Measurements from ENCODE around the gene KDF1. TPM values are rescaled to one million over a fixed set of nuclear protein-coding genes. Genes with fewer than 3 reads are reported as not detected.
A peak's percentile ranks its signal among the peaks of the same experiment; 100 is the strongest.

Gene KDF1
- total and polyA plus RNA-seq, 2 of the 13 experiments (the other 11 are each of a cell fraction or from before 2014, with no cell fraction given) = 1.9 to 4.9 TPM

GRCh38 chr1:26999440-26999987 lies 39.2 kb upstream of the KDF1 start (continued):
- TF ChIP-seq, protein P1, sequence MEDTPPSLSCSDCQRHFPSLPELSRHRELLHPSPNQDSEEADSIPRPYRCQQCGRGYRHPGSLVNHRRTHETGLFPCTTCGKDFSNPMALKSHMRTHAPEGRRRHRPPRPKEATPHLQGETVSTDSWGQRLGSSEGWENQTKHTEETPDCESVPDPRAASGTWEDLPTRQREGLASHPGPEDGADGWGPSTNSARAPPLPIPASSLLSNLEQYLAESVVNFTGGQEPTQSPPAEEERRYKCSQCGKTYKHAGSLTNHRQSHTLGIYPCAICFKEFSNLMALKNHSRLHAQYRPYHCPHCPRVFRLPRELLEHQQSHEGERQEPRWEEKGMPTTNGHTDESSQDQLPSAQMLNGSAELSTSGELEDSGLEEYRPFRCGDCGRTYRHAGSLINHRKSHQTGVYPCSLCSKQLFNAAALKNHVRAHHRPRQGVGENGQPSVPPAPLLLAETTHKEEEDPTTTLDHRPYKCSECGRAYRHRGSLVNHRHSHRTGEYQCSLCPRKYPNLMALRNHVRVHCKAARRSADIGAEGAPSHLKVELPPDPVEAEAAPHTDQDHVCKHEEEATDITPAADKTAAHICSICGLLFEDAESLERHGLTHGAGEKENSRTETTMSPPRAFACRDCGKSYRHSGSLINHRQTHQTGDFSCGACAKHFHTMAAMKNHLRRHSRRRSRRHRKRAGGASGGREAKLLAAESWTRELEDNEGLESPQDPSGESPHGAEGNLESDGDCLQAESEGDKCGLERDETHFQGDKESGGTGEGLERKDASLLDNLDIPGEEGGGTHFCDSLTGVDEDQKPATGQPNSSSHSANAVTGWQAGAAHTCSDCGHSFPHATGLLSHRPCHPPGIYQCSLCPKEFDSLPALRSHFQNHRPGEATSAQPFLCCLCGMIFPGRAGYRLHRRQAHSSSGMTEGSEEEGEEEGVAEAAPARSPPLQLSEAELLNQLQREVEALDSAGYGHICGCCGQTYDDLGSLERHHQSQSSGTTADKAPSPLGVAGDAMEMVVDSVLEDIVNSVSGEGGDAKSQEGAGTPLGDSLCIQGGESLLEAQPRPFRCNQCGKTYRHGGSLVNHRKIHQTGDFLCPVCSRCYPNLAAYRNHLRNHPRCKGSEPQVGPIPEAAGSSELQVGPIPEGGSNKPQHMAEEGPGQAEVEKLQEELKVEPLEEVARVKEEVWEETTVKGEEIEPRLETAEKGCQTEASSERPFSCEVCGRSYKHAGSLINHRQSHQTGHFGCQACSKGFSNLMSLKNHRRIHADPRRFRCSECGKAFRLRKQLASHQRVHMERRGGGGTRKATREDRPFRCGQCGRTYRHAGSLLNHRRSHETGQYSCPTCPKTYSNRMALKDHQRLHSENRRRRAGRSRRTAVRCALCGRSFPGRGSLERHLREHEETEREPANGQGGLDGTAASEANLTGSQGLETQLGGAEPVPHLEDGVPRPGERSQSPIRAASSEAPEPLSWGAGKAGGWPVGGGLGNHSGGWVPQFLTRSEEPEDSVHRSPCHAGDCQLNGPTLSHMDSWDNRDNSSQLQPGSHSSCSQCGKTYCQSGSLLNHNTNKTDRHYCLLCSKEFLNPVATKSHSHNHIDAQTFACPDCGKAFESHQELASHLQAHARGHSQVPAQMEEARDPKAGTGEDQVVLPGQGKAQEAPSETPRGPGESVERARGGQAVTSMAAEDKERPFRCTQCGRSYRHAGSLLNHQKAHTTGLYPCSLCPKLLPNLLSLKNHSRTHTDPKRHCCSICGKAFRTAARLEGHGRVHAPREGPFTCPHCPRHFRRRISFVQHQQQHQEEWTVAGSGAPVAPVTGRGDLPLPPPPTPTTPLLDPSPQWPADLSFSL (CRISPR knock-in tag; IDR thresholded peaks at IDR 0.05) = no peak
- TF ChIP-seq PHF21A (CRISPR knock-in tag; IDR thresholded peaks at IDR 0.05) (0 out of 2 replicates have a peak, but pooled peaks have one; percentile 25), ZNF30 (CRISPR knock-in tag; IDR thresholded peaks at IDR 0.05) (no peak), ZNF331 (CRISPR knock-in tag; IDR thresholded peaks at IDR 0.05) (no peak), MBD4 (IDR thresholded peaks at IDR 0.05; ENCODE audit: borderline replicate concordance, low read length) (no peak; the same call in 1 of the 2 replicates), TAF1 (CRISPR knock-in tag; IDR thresholded peaks at IDR 0.05) (no peak), TRIM24 (CRISPR knock-in tag; IDR thresholded peaks at IDR 0.05) (no peak), SYNCRIP (IDR thresholded peaks at IDR 0.05; ENCODE audit: insufficient read depth, low read depth, low read length) (no peak), SAP130 (CRISPR knock-in tag; IDR thresholded peaks at IDR 0.05; ENCODE audit: low read depth) (no peak), ZZZ3 (CRISPR knock-in tag; IDR thresholded peaks at IDR 0.05; ENCODE audit: borderline replicate concordance) (no peak), MED1 (CRISPR knock-in tag; IDR thresholded peaks at IDR 0.05) (no peak; the same call in 1 of the 2 replicates), ZNF768 (CRISPR knock-in tag; IDR thresholded peaks at IDR 0.05) (no peak), ZNF570 (CRISPR knock-in tag; IDR thresholded peaks at IDR 0.05; ENCODE audit: borderline replicate concordance) (no peak), ZNF558 (CRISPR knock-in tag; IDR thresholded peaks at IDR 0.05; ENCODE audit: borderline replicate concordance) (no peak), GLMP (CRISPR knock-in tag; IDR thresholded peaks at IDR 0.05; ENCODE audit: borderline replicate concordance) (no peak), ZNF547 (CRISPR knock-in tag; IDR thresholded peaks at IDR 0.05) (no peak), SAFB2 (CRISPR knock-in tag; IDR thresholded peaks at IDR 0.05; ENCODE audit: borderline replicate concordance, low read depth) (no peak)
- TF ChIP-seq, protein P2, sequence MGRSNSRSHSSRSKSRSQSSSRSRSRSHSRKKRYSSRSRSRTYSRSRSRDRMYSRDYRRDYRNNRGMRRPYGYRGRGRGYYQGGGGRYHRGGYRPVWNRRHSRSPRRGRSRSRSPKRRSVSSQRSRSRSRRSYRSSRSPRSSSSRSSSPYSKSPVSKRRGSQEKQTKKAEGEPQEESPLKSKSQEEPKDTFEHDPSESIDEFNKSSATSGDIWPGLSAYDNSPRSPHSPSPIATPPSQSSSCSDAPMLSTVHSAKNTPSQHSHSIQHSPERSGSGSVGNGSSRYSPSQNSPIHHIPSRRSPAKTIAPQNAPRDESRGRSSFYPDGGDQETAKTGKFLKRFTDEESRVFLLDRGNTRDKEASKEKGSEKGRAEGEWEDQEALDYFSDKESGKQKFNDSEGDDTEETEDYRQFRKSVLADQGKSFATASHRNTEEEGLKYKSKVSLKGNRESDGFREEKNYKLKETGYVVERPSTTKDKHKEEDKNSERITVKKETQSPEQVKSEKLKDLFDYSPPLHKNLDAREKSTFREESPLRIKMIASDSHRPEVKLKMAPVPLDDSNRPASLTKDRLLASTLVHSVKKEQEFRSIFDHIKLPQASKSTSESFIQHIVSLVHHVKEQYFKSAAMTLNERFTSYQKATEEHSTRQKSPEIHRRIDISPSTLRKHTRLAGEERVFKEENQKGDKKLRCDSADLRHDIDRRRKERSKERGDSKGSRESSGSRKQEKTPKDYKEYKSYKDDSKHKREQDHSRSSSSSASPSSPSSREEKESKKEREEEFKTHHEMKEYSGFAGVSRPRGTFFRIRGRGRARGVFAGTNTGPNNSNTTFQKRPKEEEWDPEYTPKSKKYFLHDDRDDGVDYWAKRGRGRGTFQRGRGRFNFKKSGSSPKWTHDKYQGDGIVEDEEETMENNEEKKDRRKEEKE (IDR thresholded peaks at IDR 0.05) = no peak
- TF ChIP-seq, protein P3, sequence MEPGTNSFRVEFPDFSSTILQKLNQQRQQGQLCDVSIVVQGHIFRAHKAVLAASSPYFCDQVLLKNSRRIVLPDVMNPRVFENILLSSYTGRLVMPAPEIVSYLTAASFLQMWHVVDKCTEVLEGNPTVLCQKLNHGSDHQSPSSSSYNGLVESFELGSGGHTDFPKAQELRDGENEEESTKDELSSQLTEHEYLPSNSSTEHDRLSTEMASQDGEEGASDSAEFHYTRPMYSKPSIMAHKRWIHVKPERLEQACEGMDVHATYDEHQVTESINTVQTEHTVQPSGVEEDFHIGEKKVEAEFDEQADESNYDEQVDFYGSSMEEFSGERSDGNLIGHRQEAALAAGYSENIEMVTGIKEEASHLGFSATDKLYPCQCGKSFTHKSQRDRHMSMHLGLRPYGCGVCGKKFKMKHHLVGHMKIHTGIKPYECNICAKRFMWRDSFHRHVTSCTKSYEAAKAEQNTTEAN (CRISPR knock-in tag; conservative IDR thresholded peaks at IDR 0.05) = no peak
